ENCODE results near the gene PDX1.
"Not testable (repeated sequence)": the region's sequence is repeated elsewhere in the genome, so short reads cannot be mapped to it uniquely, and the experiment has no call there.

- TF ChIP-seq, protein P1, sequence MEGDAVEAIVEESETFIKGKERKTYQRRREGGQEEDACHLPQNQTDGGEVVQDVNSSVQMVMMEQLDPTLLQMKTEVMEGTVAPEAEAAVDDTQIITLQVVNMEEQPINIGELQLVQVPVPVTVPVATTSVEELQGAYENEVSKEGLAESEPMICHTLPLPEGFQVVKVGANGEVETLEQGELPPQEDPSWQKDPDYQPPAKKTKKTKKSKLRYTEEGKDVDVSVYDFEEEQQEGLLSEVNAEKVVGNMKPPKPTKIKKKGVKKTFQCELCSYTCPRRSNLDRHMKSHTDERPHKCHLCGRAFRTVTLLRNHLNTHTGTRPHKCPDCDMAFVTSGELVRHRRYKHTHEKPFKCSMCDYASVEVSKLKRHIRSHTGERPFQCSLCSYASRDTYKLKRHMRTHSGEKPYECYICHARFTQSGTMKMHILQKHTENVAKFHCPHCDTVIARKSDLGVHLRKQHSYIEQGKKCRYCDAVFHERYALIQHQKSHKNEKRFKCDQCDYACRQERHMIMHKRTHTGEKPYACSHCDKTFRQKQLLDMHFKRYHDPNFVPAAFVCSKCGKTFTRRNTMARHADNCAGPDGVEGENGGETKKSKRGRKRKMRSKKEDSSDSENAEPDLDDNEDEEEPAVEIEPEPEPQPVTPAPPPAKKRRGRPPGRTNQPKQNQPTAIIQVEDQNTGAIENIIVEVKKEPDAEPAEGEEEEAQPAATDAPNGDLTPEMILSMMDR (conservative IDR thresholded peaks at IDR 0.05; ENCODE audit: low read length), result not testable (repeated sequence)
- not testable (repeated sequence) for TF ChIP-seq EZH2phosphoT487 (IDR thresholded peaks at IDR 0.05; ENCODE audit: borderline replicate concordance, low read depth, low read length)
These were observed 44.4 kb downstream of the PDX1 start for GRCh38 chr13:27964206-27964605.
